ENCODE measurements around the gene SLC31A1.

Gene SLC31A1

GRCh38 chr9:113301548-113301947 is 80.2 kb downstream of the SLC31A1 start:
- DNase-seq (ENCODE audit: low read depth in 4 of 4, low spot score in 1 of 4), result no peak

- no peak for DNase-seq (ENCODE audit: low read depth in 4 of 4, low spot score in 1 of 4)
Measured at GRCh38 chr9:113302792-113303418, 81.6 kb downstream of the SLC31A1 start, which contains the start of gene RNF183. TSS of gene RNF183 (minus strand) at chr9:113303376. CDS start at chr9:113298184, 5,192 bp downstream.

- no peak for DNase-seq (ENCODE audit: low read depth in 4 of 4, low spot score in 1 of 4)
Measured at GRCh38 chr9:113306566-113306965, 85.2 kb downstream of the SLC31A1 start.

GRCh38 chr9:113307396-113307975 is 86.1 kb downstream of the SLC31A1 start:
- DNase-seq (ENCODE audit: low read depth in 4 of 4, low spot score in 1 of 4), result no peak

- no peak for DNase-seq (ENCODE audit: low read depth in 4 of 4, low spot score in 1 of 4)
Measured at GRCh38 chr9:113309204-113309813, 88.0 kb downstream of the SLC31A1 start.

- no peak for DNase-seq (ENCODE audit: low read depth in 4 of 4, low spot score in 1 of 4)
Measured at GRCh38 chr9:113310538-113310937, 89.2 kb downstream of the SLC31A1 start.

GRCh38 chr9:113311961-113312360 is 90.6 kb downstream of the SLC31A1 start:
- DNase-seq (ENCODE audit: low read depth in 4 of 4, low spot score in 1 of 4), result no peak

GRCh38 chr9:113313261-113313660 is 91.9 kb downstream of the SLC31A1 start:
- DNase-seq (ENCODE audit: low read depth in 4 of 4, low spot score in 1 of 4), result no peak

Measured in stimulated activated CD4-positive, alpha-beta T cell treated with anti-CD3 and anti-CD28 coated beads, Interleukin-1b, Interleukin-23, amount 100 ng/mL, for 24 hours (primary cell).